ENCODE results near the gene ZBED1.

DNA sequence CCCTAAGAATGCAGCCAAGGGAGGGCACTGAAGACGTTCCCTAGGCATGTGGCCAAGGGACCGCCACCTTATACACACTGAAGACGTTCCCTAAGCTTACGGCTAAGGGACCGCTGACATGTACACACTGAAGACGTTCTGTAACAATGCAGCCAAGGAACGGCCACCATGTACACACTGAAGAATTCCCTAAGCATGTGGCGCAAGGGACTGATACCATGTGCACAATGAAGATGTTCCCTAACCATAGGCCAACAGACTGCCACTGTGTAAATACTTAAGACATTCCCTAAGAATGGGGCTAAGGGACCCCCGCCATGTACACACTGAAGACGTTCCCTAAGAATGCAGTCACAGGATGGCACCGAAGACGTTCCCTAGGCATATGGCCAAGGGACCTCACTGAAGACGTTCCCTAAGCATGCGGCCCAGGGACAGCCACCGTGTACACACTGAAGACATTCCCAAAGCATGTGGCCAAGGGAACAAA is 36.1 kb downstream of the ZBED1 start:
- TF ChIP-seq, protein P1, sequence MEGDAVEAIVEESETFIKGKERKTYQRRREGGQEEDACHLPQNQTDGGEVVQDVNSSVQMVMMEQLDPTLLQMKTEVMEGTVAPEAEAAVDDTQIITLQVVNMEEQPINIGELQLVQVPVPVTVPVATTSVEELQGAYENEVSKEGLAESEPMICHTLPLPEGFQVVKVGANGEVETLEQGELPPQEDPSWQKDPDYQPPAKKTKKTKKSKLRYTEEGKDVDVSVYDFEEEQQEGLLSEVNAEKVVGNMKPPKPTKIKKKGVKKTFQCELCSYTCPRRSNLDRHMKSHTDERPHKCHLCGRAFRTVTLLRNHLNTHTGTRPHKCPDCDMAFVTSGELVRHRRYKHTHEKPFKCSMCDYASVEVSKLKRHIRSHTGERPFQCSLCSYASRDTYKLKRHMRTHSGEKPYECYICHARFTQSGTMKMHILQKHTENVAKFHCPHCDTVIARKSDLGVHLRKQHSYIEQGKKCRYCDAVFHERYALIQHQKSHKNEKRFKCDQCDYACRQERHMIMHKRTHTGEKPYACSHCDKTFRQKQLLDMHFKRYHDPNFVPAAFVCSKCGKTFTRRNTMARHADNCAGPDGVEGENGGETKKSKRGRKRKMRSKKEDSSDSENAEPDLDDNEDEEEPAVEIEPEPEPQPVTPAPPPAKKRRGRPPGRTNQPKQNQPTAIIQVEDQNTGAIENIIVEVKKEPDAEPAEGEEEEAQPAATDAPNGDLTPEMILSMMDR (IDR thresholded peaks at IDR 0.05): no peak
- TF ChIP-seq POLR2A (IDR thresholded peaks at IDR 0.05): no peak
